ENCODE measurements around the gene HEMGN. TPM values are rescaled to one million over a fixed set of nuclear protein-coding genes. Genes with fewer than 3 reads are reported as not detected.

HEMGN gene
- total and polyA plus RNA-seq, 2 of the 8 experiments (the other 6 are each of a cell fraction or from before 2014, with no cell fraction given): not detected

GRCh38 chr9:97904725-97905124 lies 33.2 kb downstream of the HEMGN start (continued):
- TF ChIP-seq, protein P1, sequence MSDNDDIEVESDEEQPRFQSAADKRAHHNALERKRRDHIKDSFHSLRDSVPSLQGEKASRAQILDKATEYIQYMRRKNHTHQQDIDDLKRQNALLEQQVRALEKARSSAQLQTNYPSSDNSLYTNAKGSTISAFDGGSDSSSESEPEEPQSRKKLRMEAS (IDR thresholded peaks at IDR 0.05): no peak
- TF ChIP-seq, protein P2, sequence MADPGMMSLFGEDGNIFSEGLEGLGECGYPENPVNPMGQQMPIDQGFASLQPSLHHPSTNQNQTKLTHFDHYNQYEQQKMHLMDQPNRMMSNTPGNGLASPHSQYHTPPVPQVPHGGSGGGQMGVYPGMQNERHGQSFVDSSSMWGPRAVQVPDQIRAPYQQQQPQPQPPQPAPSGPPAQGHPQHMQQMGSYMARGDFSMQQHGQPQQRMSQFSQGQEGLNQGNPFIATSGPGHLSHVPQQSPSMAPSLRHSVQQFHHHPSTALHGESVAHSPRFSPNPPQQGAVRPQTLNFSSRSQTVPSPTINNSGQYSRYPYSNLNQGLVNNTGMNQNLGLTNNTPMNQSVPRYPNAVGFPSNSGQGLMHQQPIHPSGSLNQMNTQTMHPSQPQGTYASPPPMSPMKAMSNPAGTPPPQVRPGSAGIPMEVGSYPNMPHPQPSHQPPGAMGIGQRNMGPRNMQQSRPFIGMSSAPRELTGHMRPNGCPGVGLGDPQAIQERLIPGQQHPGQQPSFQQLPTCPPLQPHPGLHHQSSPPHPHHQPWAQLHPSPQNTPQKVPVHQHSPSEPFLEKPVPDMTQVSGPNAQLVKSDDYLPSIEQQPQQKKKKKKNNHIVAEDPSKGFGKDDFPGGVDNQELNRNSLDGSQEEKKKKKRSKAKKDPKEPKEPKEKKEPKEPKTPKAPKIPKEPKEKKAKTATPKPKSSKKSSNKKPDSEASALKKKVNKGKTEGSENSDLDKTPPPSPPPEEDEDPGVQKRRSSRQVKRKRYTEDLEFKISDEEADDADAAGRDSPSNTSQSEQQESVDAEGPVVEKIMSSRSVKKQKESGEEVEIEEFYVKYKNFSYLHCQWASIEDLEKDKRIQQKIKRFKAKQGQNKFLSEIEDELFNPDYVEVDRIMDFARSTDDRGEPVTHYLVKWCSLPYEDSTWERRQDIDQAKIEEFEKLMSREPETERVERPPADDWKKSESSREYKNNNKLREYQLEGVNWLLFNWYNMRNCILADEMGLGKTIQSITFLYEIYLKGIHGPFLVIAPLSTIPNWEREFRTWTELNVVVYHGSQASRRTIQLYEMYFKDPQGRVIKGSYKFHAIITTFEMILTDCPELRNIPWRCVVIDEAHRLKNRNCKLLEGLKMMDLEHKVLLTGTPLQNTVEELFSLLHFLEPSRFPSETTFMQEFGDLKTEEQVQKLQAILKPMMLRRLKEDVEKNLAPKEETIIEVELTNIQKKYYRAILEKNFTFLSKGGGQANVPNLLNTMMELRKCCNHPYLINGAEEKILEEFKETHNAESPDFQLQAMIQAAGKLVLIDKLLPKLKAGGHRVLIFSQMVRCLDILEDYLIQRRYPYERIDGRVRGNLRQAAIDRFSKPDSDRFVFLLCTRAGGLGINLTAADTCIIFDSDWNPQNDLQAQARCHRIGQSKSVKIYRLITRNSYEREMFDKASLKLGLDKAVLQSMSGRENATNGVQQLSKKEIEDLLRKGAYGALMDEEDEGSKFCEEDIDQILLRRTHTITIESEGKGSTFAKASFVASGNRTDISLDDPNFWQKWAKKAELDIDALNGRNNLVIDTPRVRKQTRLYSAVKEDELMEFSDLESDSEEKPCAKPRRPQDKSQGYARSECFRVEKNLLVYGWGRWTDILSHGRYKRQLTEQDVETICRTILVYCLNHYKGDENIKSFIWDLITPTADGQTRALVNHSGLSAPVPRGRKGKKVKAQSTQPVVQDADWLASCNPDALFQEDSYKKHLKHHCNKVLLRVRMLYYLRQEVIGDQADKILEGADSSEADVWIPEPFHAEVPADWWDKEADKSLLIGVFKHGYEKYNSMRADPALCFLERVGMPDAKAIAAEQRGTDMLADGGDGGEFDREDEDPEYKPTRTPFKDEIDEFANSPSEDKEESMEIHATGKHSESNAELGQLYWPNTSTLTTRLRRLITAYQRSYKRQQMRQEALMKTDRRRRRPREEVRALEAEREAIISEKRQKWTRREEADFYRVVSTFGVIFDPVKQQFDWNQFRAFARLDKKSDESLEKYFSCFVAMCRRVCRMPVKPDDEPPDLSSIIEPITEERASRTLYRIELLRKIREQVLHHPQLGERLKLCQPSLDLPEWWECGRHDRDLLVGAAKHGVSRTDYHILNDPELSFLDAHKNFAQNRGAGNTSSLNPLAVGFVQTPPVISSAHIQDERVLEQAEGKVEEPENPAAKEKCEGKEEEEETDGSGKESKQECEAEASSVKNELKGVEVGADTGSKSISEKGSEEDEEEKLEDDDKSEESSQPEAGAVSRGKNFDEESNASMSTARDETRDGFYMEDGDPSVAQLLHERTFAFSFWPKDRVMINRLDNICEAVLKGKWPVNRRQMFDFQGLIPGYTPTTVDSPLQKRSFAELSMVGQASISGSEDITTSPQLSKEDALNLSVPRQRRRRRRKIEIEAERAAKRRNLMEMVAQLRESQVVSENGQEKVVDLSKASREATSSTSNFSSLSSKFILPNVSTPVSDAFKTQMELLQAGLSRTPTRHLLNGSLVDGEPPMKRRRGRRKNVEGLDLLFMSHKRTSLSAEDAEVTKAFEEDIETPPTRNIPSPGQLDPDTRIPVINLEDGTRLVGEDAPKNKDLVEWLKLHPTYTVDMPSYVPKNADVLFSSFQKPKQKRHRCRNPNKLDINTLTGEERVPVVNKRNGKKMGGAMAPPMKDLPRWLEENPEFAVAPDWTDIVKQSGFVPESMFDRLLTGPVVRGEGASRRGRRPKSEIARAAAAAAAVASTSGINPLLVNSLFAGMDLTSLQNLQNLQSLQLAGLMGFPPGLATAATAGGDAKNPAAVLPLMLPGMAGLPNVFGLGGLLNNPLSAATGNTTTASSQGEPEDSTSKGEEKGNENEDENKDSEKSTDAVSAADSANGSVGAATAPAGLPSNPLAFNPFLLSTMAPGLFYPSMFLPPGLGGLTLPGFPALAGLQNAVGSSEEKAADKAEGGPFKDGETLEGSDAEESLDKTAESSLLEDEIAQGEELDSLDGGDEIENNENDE (IDR thresholded peaks at IDR 0.05; ENCODE audit: insufficient replicate concordance, low read length): no peak
- TF ChIP-seq GTF2F1 (IDR thresholded peaks at IDR 0.05; ENCODE audit: borderline replicate concordance, low read depth, low read length) (no peak), EZH2 (IDR thresholded peaks at IDR 0.05; ENCODE audit: low read depth, low read length, severe bottlenecking) (no peak), KDM4A (IDR thresholded peaks at IDR 0.05; ENCODE audit: low read depth, low read length, severe bottlenecking) (no peak)
